Measurements from ENCODE around the gene NEK4.

NEK4 gene

GRCh38 chr3:52809149-52809548, 38.4 kb upstream of the NEK4 start:
- TF ChIP-seq FOXP2 (optimal IDR thresholded peaks at IDR 0.05; ENCODE audit: borderline replicate concordance, extremely low read depth, extremely low read length, insufficient read depth) (no peak), TAF1 (IDR thresholded peaks at IDR 0.05; ENCODE audit: borderline replicate concordance, insufficient read depth, low read length) (no peak), SIN3A (IDR thresholded peaks at IDR 0.05; ENCODE audit: borderline replicate concordance, insufficient read depth, low read length) (no peak)

- no peak for TF ChIP-seq REST (IDR thresholded peaks at IDR 0.05; ENCODE audit: insufficient read depth in 1 of 2, low read depth in 2 of 2, low read length in 2 of 2)
- TF ChIP-seq TAF1 (IDR thresholded peaks at IDR 0.05; ENCODE audit: borderline replicate concordance, insufficient read depth, low read length), result no peak
- no peak for TF ChIP-seq POLR2AphosphoS5 (IDR thresholded peaks at IDR 0.05; ENCODE audit: low read depth, low read length)
- no peak for TF ChIP-seq FOXP2 (optimal IDR thresholded peaks at IDR 0.05; ENCODE audit: borderline replicate concordance, extremely low read depth, extremely low read length, insufficient read depth)
- no peak for TF ChIP-seq SIN3A (IDR thresholded peaks at IDR 0.05; ENCODE audit: borderline replicate concordance, insufficient read depth, low read length)
Observed at GRCh38 chr3:52805270-52806039, 34.7 kb upstream of the NEK4 start.

GRCh38 chr3:52801839-52802238, 31.1 kb upstream of the NEK4 start:
- TF ChIP-seq REST (IDR thresholded peaks at IDR 0.05; ENCODE audit: insufficient read depth in 1 of 2, low read depth in 2 of 2, low read length in 2 of 2) (no peak), TAF1 (IDR thresholded peaks at IDR 0.05; ENCODE audit: borderline replicate concordance, insufficient read depth, low read length) (no peak), SIN3A (IDR thresholded peaks at IDR 0.05; ENCODE audit: borderline replicate concordance, insufficient read depth, low read length) (no peak), FOXP2 (optimal IDR thresholded peaks at IDR 0.05; ENCODE audit: borderline replicate concordance, extremely low read depth, extremely low read length, insufficient read depth) (no peak), POLR2AphosphoS5 (IDR thresholded peaks at IDR 0.05; ENCODE audit: low read depth, low read length) (no peak)

GRCh38 chr3:52800079-52800478, 29.3 kb upstream of the NEK4 start:
- no peak for TF ChIP-seq SIN3A (IDR thresholded peaks at IDR 0.05; ENCODE audit: borderline replicate concordance, insufficient read depth, low read length)
- no peak for TF ChIP-seq FOXP2 (optimal IDR thresholded peaks at IDR 0.05; ENCODE audit: borderline replicate concordance, extremely low read depth, extremely low read length, insufficient read depth)
- TF ChIP-seq POLR2AphosphoS5 (IDR thresholded peaks at IDR 0.05; ENCODE audit: low read depth, low read length), result no peak
- TF ChIP-seq REST (IDR thresholded peaks at IDR 0.05; ENCODE audit: insufficient read depth in 1 of 2, low read depth in 2 of 2, low read length in 2 of 2), result no peak
- no peak for TF ChIP-seq TAF1 (IDR thresholded peaks at IDR 0.05; ENCODE audit: borderline replicate concordance, insufficient read depth, low read length)

- TF ChIP-seq REST (IDR thresholded peaks at IDR 0.05; ENCODE audit: insufficient read depth in 1 of 2, low read depth in 2 of 2, low read length in 2 of 2) (no peak), TAF1 (IDR thresholded peaks at IDR 0.05; ENCODE audit: borderline replicate concordance, insufficient read depth, low read length) (no peak), POLR2AphosphoS5 (IDR thresholded peaks at IDR 0.05; ENCODE audit: low read depth, low read length) (no peak), FOXP2 (optimal IDR thresholded peaks at IDR 0.05; ENCODE audit: borderline replicate concordance, extremely low read depth, extremely low read length, insufficient read depth) (no peak), SIN3A (IDR thresholded peaks at IDR 0.05; ENCODE audit: borderline replicate concordance, insufficient read depth, low read length) (no peak)
Observed at GRCh38 chr3:52798978-52799476, 28.3 kb upstream of the NEK4 start.

Data from PFSK-1 (cell line).